Activated CD8-positive, alpha-beta T cell treated with anti-CD3 and anti-CD28 coated beads for 36 hours (primary cell): ENCODE results near the gene FES. TPM values are rescaled to one million over a fixed set of nuclear protein-coding genes. Genes with fewer than 3 reads are reported as not detected.
"Not testable (repeated sequence)": the region's sequence is repeated elsewhere in the genome, so short reads cannot be mapped to it uniquely, and the experiment has no call there.

ENCODE experiments used
- ATAC-seq: fragments of 200-7000 bp; cut with Tn5 transposase; one replicate; pipeline ENCODE4 v1.10.0; 2021; ENCODE audit warnings: mild to moderate bottlenecking, moderate library complexity
- CTCF ChIA-PET: fragments of 350-600 bp; sonication (Branson Sonifier 250); formaldehyde crosslinking; loops from one replicate; lab custom pipeline; 2021; ENCODE audit warnings: antibody characterized with exemption; lab: Charles Lee
- POLR2A ChIA-PET: fragments of 350-600 bp; sonication (Branson Sonifier 250); formaldehyde crosslinking; loops from one replicate; lab custom pipeline; 2021; ENCODE audit warnings: antibody characterized with exemption; lab: Charles Lee
- DNase-seq: peaks from one replicate; pipeline ENCODE4 v3.0.0-alpha.2; 2020
- H3K27ac Mint-ChIP-seq: one replicate; pipeline ENCODE4 v1.8.0; 2021; ENCODE audit warnings: mild to moderate bottlenecking, mixed read lengths
- H3K27me3 Mint-ChIP-seq: one replicate; pipeline ENCODE4 v1.8.0; 2021; ENCODE audit warnings: mixed read lengths
- H3K36me3 Mint-ChIP-seq: one replicate; pipeline ENCODE4 v1.8.0; 2021; ENCODE audit warnings: low read depth, mixed read lengths
- H3K4me1 Mint-ChIP-seq: one replicate; pipeline ENCODE4 v1.8.0; 2021; ENCODE audit warnings: low read depth, mixed read lengths
- H3K4me3 Mint-ChIP-seq: one replicate; pipeline ENCODE4 v1.8.0; 2021; ENCODE audit warnings: mild to moderate bottlenecking, moderate library complexity, mixed read lengths
- H3K9me3 Mint-ChIP-seq: one replicate; pipeline ENCODE4 v1.8.0; 2021; ENCODE audit warnings: mixed read lengths
- CTCF ChIP-seq: fragments of 200-600 bp; IDR thresholded peaks from one replicate; pipeline ENCODE4 v1.8.0; 2022; ENCODE audit warnings: antibody characterized with exemption, mild to moderate bottlenecking
- intact Hi-C: fragments of 100-400 bp; cut with micrococcal nuclease; formaldehyde crosslinking; loops from one replicate; pipeline ENCODE4 v1.10.0; 2022
- total RNA-seq, 2 experiments: library from RNA; stranded (reverse); gene quantifications; one replicate each; pipeline ENCODE4 v1.2.3, GENCODE V29; 2021

FES gene
- total RNA-seq, 2 experiments from 2014 or later: 4.1 to 4.6 TPM

- DNase-seq: peak; percentile 83
- Mint-ChIP-seq H3K4me3 (peak overlapping the region; percentile 83), H3K9me3 (no peaks in the 10 kb centered on the region), H3K36me3 (peaks cover 33% of the 10 kb centered on the region), H3K27me3 (no peaks in the 10 kb centered on the region), H3K27ac (peak overlapping the region; percentile 89), H3K4me1 (peaks cover 55% of the 10 kb centered on the region)
- intact Hi-C loops: loop anchor here (5.0 kb wide), 2 partner anchors 35 to 55 kb away; no protein-coding TSS in a partner anchor
- ATAC-seq: peak; percentile 57
- POLR2A ChIA-PET: interaction anchor here (1.0 to 1.7 kb wide), 7 partner anchors 9 to 109 kb away, joined by 3 to 8 read pairs (median 3); partner anchors contain the start of gene MAN2A2
- CTCF ChIA-PET: interaction anchor here (1.0 to 2.1 kb wide), 2 partner anchors 13 to 39 kb away, joined by 3 to 18 read pairs; no protein-coding TSS in a partner anchor
- no peak for TF ChIP-seq CTCF
These were observed 11.7 kb upstream of the FES start for GRCh38 chr15:90872486-90873184.

DNA sequence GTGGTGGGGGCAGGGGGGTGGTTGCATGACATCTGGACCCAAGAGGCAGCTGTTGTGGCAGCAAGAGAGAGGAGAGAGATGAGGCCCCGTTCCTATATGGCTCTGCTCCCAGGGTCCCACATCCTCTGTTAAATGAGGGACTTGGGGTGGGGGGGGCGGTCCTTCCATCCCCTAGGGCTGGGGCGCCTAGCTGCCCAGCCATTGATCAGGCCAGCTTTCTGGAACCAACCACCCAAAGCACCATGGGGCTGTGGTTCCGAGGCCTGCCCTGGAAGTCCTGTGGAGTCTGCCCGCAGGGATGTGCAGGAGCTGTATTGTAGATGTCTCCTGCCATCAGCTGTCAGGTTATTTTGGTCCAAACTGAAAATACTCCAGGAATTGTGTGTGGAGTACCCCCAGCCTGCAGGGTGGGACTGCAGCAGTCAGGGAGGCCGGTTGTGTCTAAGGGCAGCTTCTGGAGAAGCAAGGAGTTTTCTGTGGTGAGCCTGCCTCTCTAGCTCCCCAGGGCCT is 10.8 kb upstream of the FES start:
- Mint-ChIP-seq H3K36me3 (peaks cover 39% of the 10 kb centered on the region), H3K27ac (peak overlapping the region; percentile 89), H3K4me3 (peak overlapping the region; percentile 83), H3K4me1 (peaks cover 49% of the 10 kb centered on the region), H3K27me3 (no peaks in the 10 kb centered on the region), H3K9me3 (no peaks in the 10 kb centered on the region)
- intact Hi-C loops: loop anchor here (5.0 kb wide), 2 partner anchors 36 to 56 kb away; no protein-coding TSS in a partner anchor
- ChIA-PET CTCF (interaction anchor here (0.8 to 2.1 kb wide), 6 partner anchors 12 to 254 kb away, joined by 3 to 18 read pairs (median 5); partner anchors contain the start of gene HDDC3), POLR2A (interaction anchor here (0.6 to 1.7 kb wide), 12 partner anchors 9 to 110 kb away, joined by 3 to 8 read pairs (median 3); partner anchors contain the start of gene MAN2A2)
- DNase-seq (no peak), ATAC-seq (no peak)
- TF ChIP-seq CTCF: no peak

DNA sequence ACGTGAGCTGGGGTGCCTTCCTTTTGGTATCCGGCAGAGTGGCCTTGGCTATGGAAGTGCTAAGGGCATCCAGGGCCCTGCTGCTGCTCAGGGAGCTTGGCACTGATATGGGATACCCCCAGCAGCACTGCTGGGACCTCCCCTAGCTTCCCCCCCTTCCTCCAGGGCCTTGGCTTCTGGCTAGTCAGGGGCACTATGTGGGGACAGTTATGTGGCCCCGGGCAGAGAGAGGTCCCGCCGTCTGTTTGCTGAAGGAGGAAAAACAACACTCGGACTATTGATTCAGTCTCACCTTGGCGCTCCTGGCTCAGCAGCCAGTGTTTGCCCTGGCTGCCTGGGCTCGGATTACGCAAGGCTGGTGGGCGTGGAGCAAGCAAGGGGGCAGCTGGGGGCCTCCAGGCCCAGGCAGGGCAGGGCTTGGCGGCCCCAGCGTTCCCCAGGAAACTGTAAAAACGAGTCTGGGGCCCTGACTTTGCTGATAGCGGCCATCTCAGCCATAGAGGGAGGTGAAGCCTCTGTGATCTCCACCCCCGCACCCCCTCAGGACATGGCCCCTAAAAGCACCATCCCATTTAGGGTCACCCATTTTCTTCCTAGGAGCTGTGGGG is 10.2 kb upstream of the FES start:
- POLR2A ChIA-PET: interaction anchor here (0.6 to 1.7 kb wide), 11 partner anchors 8 to 59 kb away, joined by 3 to 8 read pairs (median 3); partner anchors contain the start of gene MAN2A2
- Mint-ChIP-seq H3K36me3 (peaks cover 41% of the 10 kb centered on the region), H3K27ac (no peak overlapping the region)

GRCh38 chr15:90874986-90875385 is 9.3 kb upstream of the FES start:
- not testable (repeated sequence) for H3K27ac Mint-ChIP-seq, H3K4me3 Mint-ChIP-seq

More for the DNA sequence above, 10.2 kb upstream of the FES start:
- CTCF ChIA-PET: interaction anchor here (0.8 to 2.1 kb wide), 5 partner anchors 11 to 255 kb away, joined by 3 to 18 read pairs (median 7); partner anchors contain the start of gene HDDC3
- peak overlapping the region; percentile 83 for H3K4me3 Mint-ChIP-seq
- ATAC-seq: no peak
- H3K4me1 Mint-ChIP-seq: peaks cover 43% of the 10 kb centered on the region
- no peak for TF ChIP-seq CTCF
- intact Hi-C loops: loop anchor here (5.0 kb wide), 2 partner anchors 37 to 57 kb away; no protein-coding TSS in a partner anchor
- no peaks in the 10 kb centered on the region for H3K27me3 Mint-ChIP-seq
- DNase-seq: no peak
- no peaks in the 10 kb centered on the region for H3K9me3 Mint-ChIP-seq

GRCh38 chr15:90875549-90875981 is 8.7 kb upstream of the FES start:
- intact Hi-C loops: no loop called here
- no peak overlapping the region for H3K27ac Mint-ChIP-seq
- no peak for DNase-seq
- CTCF ChIA-PET: interaction anchor here (0.7 to 1.0 kb wide), 3 partner anchors 11 to 228 kb away, joined by 3 read pairs; no protein-coding TSS in a partner anchor
- H3K4me1 Mint-ChIP-seq: peaks cover 28% of the 10 kb centered on the region
- no peak for TF ChIP-seq CTCF
- peaks cover 54% of the 10 kb centered on the region for H3K36me3 Mint-ChIP-seq
- no peak for ATAC-seq
- no peaks in the 10 kb centered on the region for H3K27me3 Mint-ChIP-seq
- POLR2A ChIA-PET: interaction anchor here (0.6 kb wide), 1 partner anchor 66 kb away, joined by 3 read pairs; no protein-coding TSS in a partner anchor
- no peak overlapping the region for H3K4me3 Mint-ChIP-seq
- H3K9me3 Mint-ChIP-seq: no peaks in the 10 kb centered on the region

More at GRCh38 chr15:90874986-90875385, 9.3 kb upstream of the FES start:
- ATAC-seq, POLR2A ChIA-PET, H3K9me3 Mint-ChIP-seq, H3K27me3 Mint-ChIP-seq: not testable (repeated sequence)
- peaks cover 49% of the 10 kb centered on the region for H3K36me3 Mint-ChIP-seq
- CTCF ChIA-PET: interaction anchor here (0.7 to 2.1 kb wide), 3 partner anchors 11 to 227 kb away, joined by 3 to 18 read pairs (median 3); no protein-coding TSS in a partner anchor
- intact Hi-C loops: loop anchor here (5.0 kb wide), 2 partner anchors 38 to 58 kb away; no protein-coding TSS in a partner anchor
- peak; percentile 3 for DNase-seq
- H3K4me1 Mint-ChIP-seq: peaks cover 34% of the 10 kb centered on the region
